Prostate gland (tissue), 2 donors: ENCODE data around the gene ZBTB32. TPM values are rescaled to one million over a fixed set of nuclear protein-coding genes. Genes with fewer than 3 reads are reported as not detected.

Source experiments
- DNase-seq: peaks from one replicate; pipeline ENCODE4 v3.0.0-alpha.2; 2019; ENCODE audit warnings: low spot score
- H3K27ac ChIP-seq, 2 donors: fragments of 200-600 bp; sonication (generic); 2 replicates each; pipeline ENCODE4 v1.5.1; 2017 to 2019
- H3K27me3 ChIP-seq: fragments of 200-600 bp; sonication (generic); replicated peaks from 2 replicates; pipeline ENCODE4 v1.5.1; 2019; ENCODE audit not compliant: insufficient read depth
- H3K36me3 ChIP-seq, 2 donors: fragments of 200-600 bp; sonication (generic); 1 replicate in 1 of 2; 2 replicates in 1 of 2; pipeline versions ENCODE4 v1.5.1 to v1.8.1; 2017 to 2019
- H3K4me1 ChIP-seq: fragments of 200-600 bp; sonication (generic); replicated peaks from 2 replicates; pipeline ENCODE4 v1.5.1; 2019
- H3K4me3 ChIP-seq, 2 donors: fragments of 200-600 bp; sonication (generic); 2 replicates each; pipeline ENCODE4 v1.5.1; 2017 to 2019
- H3K9me3 ChIP-seq: fragments of 200-600 bp; sonication (generic); 2 replicates; pipeline ENCODE4 v1.5.1; 2017
- CTCF ChIP-seq, 4 experiments: fragments of 200-600 bp in 2 of 4; fragments of 450-650 bp in 2 of 4; sonication (generic) in 2 of 4; IDR thresholded peaks; 1 replicate in 3 of 4; 2 replicates in 1 of 4; pipeline ENCODE4 v1.5.1; 2016 to 2019; ENCODE audit warnings: antibody characterized with exemption in 4 of 4, mild to moderate bottlenecking in 2 of 4, moderate library complexity in 2 of 4
- POLR2A ChIP-seq: fragments of 450-650 bp; IDR thresholded peaks from one replicate; pipeline ENCODE4 v1.6.1; 2016; ENCODE audit warnings: antibody characterized with exemption, mild to moderate bottlenecking
- POLR2AphosphoS5 ChIP-seq: sonication (generic); formaldehyde crosslinking; IDR thresholded peaks from one replicate; pipeline ENCODE4 v1.6.1; 2017; ENCODE audit warnings: antibody characterized with exemption
- WGBS: methylation state at CpG from one replicate; pipeline ENCODE4 v1.1.5; 2018; 5-methylcytosine and 5-hydroxymethylcytosine counted together
- intact Hi-C: fragments of 100-400 bp; cut with DNase I; formaldehyde crosslinking; loops from one replicate; pipeline ENCODE4 v1.14.2; 2022
- total RNA-seq, 2 donors: library from RNA; depleted of rRNA; stranded (reverse); fragments of >200 nt; gene quantifications; one replicate each; pipeline ENCODE4 v1.1.0, GENCODE V29; 2016

The ZBTB32 gene
- total RNA-seq, 2 donors from 2014 or later = 3.1 TPM; not detected in 1

GRCh38 chr19:35748106-35749020 lies 44.0 kb downstream of the ZBTB32 start, which contains the start of gene LIN37:
LIN37 (plus strand) TSS chr19:35748576; CDS start chr19:35748725, 149 bp downstream.
- peak; percentile 99 for DNase-seq
- intact Hi-C loops = loop anchor here (10.0 kb wide), 1 partner anchor 466 kb away; the partner anchor contains the start of genes ZNF146 and ZNF565
- H3K9me3 ChIP-seq = no peaks in the 10 kb centered on the region
- H3K27me3 ChIP-seq = no peaks in the 10 kb centered on the region
- peak within 1 kb of the TSS; percentile 81 for H3K4me3 ChIP-seq
- peak within 1 kb of the TSS; percentile 71 to 77 for H3K27ac ChIP-seq
- under 1% methylated on average over 45 of the region's 45 CpGs for WGBS
- peak; percentile 100 for TF ChIP-seq POLR2AphosphoS5
- peak; percentile 77 for TF ChIP-seq POLR2A
- TF ChIP-seq CTCF (IDR thresholded peaks at IDR 0.05) = peak in 3 of 4 experiments; percentile 8 to 67 (median 60)
- peaks cover 0 to 10% of the 10 kb centered on the region in 2 donors for H3K36me3 ChIP-seq
- peaks cover 13% of the 10 kb centered on the region for H3K4me1 ChIP-seq

DNA sequence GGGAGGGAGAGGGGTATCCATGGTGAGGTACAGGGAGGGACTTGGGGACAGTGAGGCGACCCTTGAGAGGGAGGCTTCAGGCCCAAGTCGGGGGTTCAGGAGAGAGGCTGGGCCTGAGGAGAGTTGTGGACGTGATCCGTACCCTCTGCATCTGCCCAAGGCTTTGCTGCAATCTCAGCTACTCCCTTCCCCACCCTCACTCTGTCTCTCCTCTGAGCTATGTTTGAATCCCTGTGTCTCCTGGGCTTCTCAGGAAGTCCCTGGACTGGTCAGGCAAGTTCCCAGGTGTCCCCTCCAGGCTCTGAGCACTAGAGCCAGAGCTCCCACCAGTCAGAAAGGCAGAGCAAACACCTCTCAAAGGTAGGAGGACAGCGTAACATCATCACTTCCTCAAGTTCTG lies 45.8 kb downstream of the ZBTB32 start:
- H3K4me1 ChIP-seq = peaks cover 13% of the 10 kb centered on the region
- intact Hi-C loops = loop anchor here (10.0 kb wide), 1 partner anchor 305 kb away; the partner anchor contains the start of genes THAP8 and WDR62
- DNase-seq = no peak
- no peak overlapping the region for H3K4me3 ChIP-seq
- H3K36me3 ChIP-seq = peaks cover 0 to 17% of the 10 kb centered on the region in 2 donors
- no peak for TF ChIP-seq POLR2AphosphoS5
- no peak for TF ChIP-seq CTCF (IDR thresholded peaks at IDR 0.05)
- TF ChIP-seq POLR2A = no peak
- WGBS = 72% methylated on average over 5 of the region's 5 CpGs
- no peaks in the 10 kb centered on the region for H3K27me3 ChIP-seq
- no peaks in the 10 kb centered on the region for H3K9me3 ChIP-seq
- no peak overlapping the region for H3K27ac ChIP-seq

GRCh38 chr19:35751839-35752745 lies 47.7 kb downstream of the ZBTB32 start:
- Histone ChIP-seq H3K27me3 (no peaks in the 10 kb centered on the region), H3K9me3 (no peaks in the 10 kb centered on the region), H3K27ac (no peak overlapping the region), H3K4me3 (no peak overlapping the region), H3K36me3 (peaks cover 0 to 17% of the 10 kb centered on the region in 2 donors), H3K4me1 (peaks cover 5% of the 10 kb centered on the region)
- 91% methylated on average over 14 of the region's 14 CpGs for WGBS
- intact Hi-C loops = loop anchor here (10.0 kb wide), 1 partner anchor 303 kb away; the partner anchor contains the start of genes THAP8 and WDR62
- no peak for TF ChIP-seq POLR2A
- no peak for TF ChIP-seq CTCF (IDR thresholded peaks at IDR 0.05)
- no peak for TF ChIP-seq POLR2AphosphoS5
- no peak for DNase-seq

DNA sequence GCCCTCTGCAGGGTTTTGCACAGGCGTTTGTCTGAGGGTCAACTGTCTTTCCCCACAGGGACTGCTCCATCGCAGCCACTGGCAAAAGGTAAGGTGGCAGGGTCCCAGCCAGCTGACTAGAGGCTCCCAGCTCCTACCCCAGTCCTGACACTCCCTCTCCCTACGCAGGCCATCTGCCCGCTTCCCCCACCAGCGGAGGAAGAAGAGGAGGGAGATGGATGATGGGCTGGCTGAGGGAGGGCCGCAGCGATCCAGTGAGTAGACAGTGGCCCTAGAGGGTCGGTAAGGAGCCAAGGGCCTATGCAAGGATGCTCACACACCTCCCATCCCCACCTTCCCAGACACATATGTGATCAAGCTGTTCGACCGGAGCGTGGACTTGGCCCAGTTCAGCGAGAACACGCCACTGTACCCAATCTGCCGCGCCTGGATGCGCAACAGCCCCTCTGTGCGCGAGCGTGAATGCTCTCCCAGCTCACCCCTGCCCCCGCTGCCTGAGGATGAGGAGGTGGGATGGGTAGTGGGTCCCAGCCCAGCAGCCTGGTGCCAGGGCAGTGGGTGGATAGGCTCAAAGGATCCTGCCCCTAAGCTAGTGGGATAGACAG lies 48.5 kb downstream of the ZBTB32 start:
- intact Hi-C loops = loop anchor here (10.0 kb wide), 1 partner anchor 302 kb away; the partner anchor contains the start of genes THAP8 and WDR62
- Histone ChIP-seq H3K36me3 (peaks cover 0 to 17% of the 10 kb centered on the region in 2 donors), H3K4me3 (no peak overlapping the region), H3K27me3 (no peaks in the 10 kb centered on the region), H3K9me3 (no peaks in the 10 kb centered on the region), H3K4me1 (peaks cover 5% of the 10 kb centered on the region), H3K27ac (no peak overlapping the region)
- no peak for DNase-seq
- WGBS = 95% methylated on average over 20 of the region's 20 CpGs
- TF ChIP-seq POLR2AphosphoS5 (no peak), POLR2A (no peak), CTCF (IDR thresholded peaks at IDR 0.05) (no peak)
